ENCODE data around the gene SEC14L6. TPM values are rescaled to one million over a fixed set of nuclear protein-coding genes. Genes with fewer than 3 reads are reported as not detected.
A peak's percentile ranks its signal among the peaks of the same experiment; 100 is the strongest.

Gene SEC14L6
- total RNA-seq, 1 donor from 2014 or later, result 3.3 TPM

DNA sequence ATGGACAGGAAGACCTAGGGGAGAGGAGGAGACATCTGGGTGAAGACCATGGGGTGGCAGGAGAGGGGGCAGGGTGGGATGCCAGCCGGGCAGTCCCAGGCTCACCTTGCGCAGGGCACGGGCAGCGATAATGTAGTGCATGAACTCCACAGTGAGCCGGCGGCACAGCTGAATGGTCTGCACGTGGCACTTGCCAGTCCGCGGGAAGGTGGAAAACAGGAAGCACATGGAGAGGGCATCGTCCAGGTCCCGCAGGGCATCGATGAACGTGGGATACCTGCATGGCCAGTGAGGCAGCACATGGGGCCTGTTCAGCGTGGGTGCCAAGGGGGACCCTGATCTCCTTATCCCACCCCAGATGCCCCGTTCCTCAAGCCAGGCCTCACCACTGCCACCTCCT is 37.9 kb upstream of the SEC14L6 start:
- Mint-ChIP-seq H3K27me3 (ENCODE audit: low read depth) (no peaks in the 10 kb centered on the region), H3K9me3 (no peaks in the 10 kb centered on the region), H3K36me3 (ENCODE audit: low read depth) (no peaks in the 10 kb centered on the region), H3K27ac (ENCODE audit: unreplicated experiment) (no peak overlapping the region), H3K4me3 (no peak overlapping the region), H3K4me1 (peaks cover 11% of the 10 kb centered on the region)
- TF ChIP-seq, protein P1, sequence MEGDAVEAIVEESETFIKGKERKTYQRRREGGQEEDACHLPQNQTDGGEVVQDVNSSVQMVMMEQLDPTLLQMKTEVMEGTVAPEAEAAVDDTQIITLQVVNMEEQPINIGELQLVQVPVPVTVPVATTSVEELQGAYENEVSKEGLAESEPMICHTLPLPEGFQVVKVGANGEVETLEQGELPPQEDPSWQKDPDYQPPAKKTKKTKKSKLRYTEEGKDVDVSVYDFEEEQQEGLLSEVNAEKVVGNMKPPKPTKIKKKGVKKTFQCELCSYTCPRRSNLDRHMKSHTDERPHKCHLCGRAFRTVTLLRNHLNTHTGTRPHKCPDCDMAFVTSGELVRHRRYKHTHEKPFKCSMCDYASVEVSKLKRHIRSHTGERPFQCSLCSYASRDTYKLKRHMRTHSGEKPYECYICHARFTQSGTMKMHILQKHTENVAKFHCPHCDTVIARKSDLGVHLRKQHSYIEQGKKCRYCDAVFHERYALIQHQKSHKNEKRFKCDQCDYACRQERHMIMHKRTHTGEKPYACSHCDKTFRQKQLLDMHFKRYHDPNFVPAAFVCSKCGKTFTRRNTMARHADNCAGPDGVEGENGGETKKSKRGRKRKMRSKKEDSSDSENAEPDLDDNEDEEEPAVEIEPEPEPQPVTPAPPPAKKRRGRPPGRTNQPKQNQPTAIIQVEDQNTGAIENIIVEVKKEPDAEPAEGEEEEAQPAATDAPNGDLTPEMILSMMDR (conservative IDR thresholded peaks at IDR 0.05), result no peak
- DNase-seq (ENCODE audit: low read depth, low spot score), result no peak

DNA sequence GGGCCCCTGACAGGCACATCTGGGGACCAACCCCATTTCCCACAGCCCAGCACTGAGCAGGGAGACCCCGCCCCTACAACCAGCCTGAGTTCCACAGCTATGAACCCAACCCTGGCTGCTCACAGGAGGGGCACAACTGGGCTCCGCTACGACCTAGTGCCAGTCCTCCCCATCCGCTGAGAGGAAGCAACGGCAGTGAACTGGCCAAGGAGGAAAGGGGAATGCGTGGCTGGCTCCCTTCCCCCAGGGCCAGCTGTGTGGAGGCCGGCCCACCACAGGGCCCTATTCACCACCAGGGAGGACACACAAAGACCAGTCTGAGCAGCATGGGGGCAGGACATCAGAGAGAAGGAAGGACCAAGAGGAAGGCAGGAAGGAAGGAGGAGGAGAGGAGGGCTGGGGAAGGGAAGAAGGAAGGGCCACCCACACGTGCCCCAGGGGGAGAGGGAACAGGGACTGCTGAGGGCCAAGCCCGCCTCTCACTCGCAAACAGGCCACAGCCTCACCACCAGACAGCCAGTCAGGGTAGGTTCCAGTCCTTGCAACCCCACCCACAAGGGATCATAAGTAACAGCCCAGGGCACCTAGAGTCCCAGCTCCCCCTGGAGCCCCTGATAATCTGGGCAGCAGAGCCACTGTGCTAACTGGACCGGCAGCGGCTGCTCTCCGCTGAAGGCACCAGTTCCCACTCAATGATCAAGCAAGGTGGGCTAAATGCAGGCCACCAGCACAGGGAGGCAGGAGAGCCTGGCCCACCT is 36.4 kb upstream of the SEC14L6 start:
- Mint-ChIP-seq H3K4me3 (peak overlapping the region; percentile 20), H3K27ac (ENCODE audit: unreplicated experiment) (peak overlapping the region; percentile 93), H3K36me3 (ENCODE audit: low read depth) (peaks cover 3% of the 10 kb centered on the region), H3K27me3 (ENCODE audit: low read depth) (no peaks in the 10 kb centered on the region), H3K4me1 (peaks cover 11% of the 10 kb centered on the region), H3K9me3 (no peaks in the 10 kb centered on the region)
- peak; percentile 32 for DNase-seq (ENCODE audit: low read depth, low spot score)
- TF ChIP-seq, protein P1 (conservative IDR thresholded peaks at IDR 0.05), result no peak

DNA sequence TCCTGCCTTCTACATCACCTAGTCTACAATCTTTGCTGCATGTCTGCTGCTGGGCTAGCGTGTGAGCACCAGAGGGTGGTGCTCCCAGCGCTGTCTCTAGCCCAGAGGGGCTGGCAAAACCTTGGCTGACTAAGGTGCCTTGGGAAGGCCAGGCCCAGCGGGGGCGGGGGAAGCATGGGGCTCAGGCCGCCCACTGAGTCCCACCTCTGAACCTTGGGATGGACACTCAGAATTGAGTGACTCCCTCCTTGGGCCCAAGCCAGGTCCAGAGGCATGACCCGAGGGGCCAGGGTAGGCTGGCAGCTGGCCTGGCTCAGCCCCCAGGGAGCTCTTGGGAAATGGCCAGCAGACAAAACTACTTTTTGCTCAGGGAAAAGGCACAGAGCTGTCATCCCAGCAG is 35.5 kb upstream of the SEC14L6 start:
- Mint-ChIP-seq H3K27ac (ENCODE audit: unreplicated experiment) (no peak overlapping the region), H3K27me3 (ENCODE audit: low read depth) (no peaks in the 10 kb centered on the region)

DNA sequence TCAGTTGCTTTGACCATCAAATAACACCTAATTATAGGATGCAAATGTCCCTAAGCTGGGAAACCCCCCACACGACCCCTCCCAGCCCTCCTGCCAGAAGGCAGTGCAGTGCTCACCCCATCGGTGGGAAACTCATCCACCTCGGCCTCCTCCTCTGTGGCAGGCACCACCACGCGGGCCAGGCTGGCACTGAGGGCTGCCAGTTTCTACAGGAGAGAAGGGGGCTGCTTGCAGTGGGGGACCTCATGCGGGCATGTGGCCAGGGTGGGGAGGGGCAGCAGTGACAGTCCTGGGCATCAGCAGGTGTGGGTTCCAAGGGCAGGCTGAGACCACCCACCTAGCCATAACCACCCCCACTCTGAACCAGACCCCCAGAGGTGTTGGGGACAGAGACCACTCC is 34.4 kb upstream of the SEC14L6 start:
- H3K27ac Mint-ChIP-seq (ENCODE audit: unreplicated experiment), result no peak overlapping the region
- peaks cover 3% of the 10 kb centered on the region for H3K36me3 Mint-ChIP-seq (ENCODE audit: low read depth)
- H3K27me3 Mint-ChIP-seq (ENCODE audit: low read depth), result no peaks in the 10 kb centered on the region
- H3K4me3 Mint-ChIP-seq, result no peak overlapping the region
- DNase-seq (ENCODE audit: low read depth, low spot score), result no peak
- peaks cover 11% of the 10 kb centered on the region for H3K4me1 Mint-ChIP-seq
- no peaks in the 10 kb centered on the region for H3K9me3 Mint-ChIP-seq
- TF ChIP-seq, protein P1 (conservative IDR thresholded peaks at IDR 0.05), result no peak

More for the DNA sequence above, 35.5 kb upstream of the SEC14L6 start:
- Mint-ChIP-seq H3K4me1 (peaks cover 11% of the 10 kb centered on the region), H3K9me3 (no peaks in the 10 kb centered on the region), H3K4me3 (no peak overlapping the region), H3K36me3 (ENCODE audit: low read depth) (peaks cover 3% of the 10 kb centered on the region)
- TF ChIP-seq, protein P1 (conservative IDR thresholded peaks at IDR 0.05), result no peak
- no peak for DNase-seq (ENCODE audit: low read depth, low spot score)

DNA sequence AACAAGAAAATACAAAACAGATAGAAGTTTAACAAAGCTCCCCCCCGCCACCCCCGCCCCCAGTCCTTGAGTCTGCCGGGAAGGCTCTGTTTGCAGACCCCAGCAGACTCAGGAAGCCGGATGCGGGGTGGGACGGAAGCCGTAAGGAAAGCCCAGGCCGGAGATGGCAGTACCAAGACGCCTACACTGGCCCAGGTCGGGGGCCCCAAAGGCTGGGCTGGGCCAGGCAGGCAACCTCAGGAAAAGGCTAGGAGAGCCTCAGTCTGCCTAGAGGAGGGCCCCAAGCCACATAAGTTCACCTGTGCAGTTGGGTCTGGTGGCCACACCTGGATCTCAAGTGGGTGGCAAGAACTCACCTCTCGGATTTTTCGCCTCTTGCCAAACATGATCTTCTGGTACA is 31.9 kb upstream of the SEC14L6 start:
- Mint-ChIP-seq H3K4me1 (peaks cover 22% of the 10 kb centered on the region), H3K9me3 (no peaks in the 10 kb centered on the region), H3K27me3 (ENCODE audit: low read depth) (peaks cover 7% of the 10 kb centered on the region), H3K4me3 (no peak overlapping the region), H3K36me3 (ENCODE audit: low read depth) (peaks cover 3% of the 10 kb centered on the region), H3K27ac (ENCODE audit: unreplicated experiment) (peak overlapping the region; percentile 78)
- TF ChIP-seq, protein P1 (conservative IDR thresholded peaks at IDR 0.05), result no peak
- DNase-seq (ENCODE audit: low read depth, low spot score), result no peak

All from neural crest cell (in vitro differentiated cells).